ENCODE results near the gene EXOC6B. TPM values are rescaled to one million over a fixed set of nuclear protein-coding genes. Genes with fewer than 3 reads are reported as not detected.

EXOC6B gene
- total RNA-seq, 4 donors from 2014 or later, result 14.6 to 49.6 (median 19.3) TPM

GRCh38 chr2:72723769-72724370 lies 102.0 kb downstream of the EXOC6B start:
- Histone ChIP-seq H3K27ac (no peak overlapping the region), H3K4me3 (no peak overlapping the region), H3K36me3 (no peaks in the 10 kb centered on the region), H3K9me3 (no peaks in the 10 kb centered on the region), H3K4me1 (peaks cover 0 to 4% of the 10 kb centered on the region in 2 donors), H3K27me3 (no peaks in the 10 kb centered on the region)
- in situ Hi-C loops (cut with MboI; ENCODE audit: low sequenced_read_pairs in 4 of 4) (no loop called here), intact Hi-C loops (cut with DNase I; ENCODE audit: low total_unique reads) (no loop called here)
- ATAC-seq (no peak), DNase-seq (no peak)
- TF ChIP-seq CTCF (IDR thresholded peaks at IDR 0.05 in 4 of 5, conservative IDR thresholded peaks at IDR 0.05 in 1 of 5), result no peak
- TF ChIP-seq POLR2A (IDR thresholded peaks at IDR 0.05), result no peak

GRCh38 chr2:72722492-72723070 lies 103.3 kb downstream of the EXOC6B start:
- ATAC-seq (no peak), DNase-seq (no peak)
- intact Hi-C loops (cut with DNase I; ENCODE audit: low total_unique reads), result no loop called here
- Histone ChIP-seq H3K27me3 (no peaks in the 10 kb centered on the region), H3K27ac (no peak overlapping the region), H3K4me3 (no peak overlapping the region), H3K36me3 (no peaks in the 10 kb centered on the region), H3K4me1 (peaks cover 0 to 4% of the 10 kb centered on the region in 2 donors), H3K9me3 (no peaks in the 10 kb centered on the region)
- no peak for TF ChIP-seq CTCF (IDR thresholded peaks at IDR 0.05 in 4 of 5, conservative IDR thresholded peaks at IDR 0.05 in 1 of 5)
- no peak for TF ChIP-seq POLR2A (IDR thresholded peaks at IDR 0.05)
- in situ Hi-C loops (cut with MboI; ENCODE audit: low sequenced_read_pairs in 4 of 4), result no loop called here

GRCh38 chr2:72719416-72719815 lies 106.4 kb downstream of the EXOC6B start:
- H3K4me3 ChIP-seq, result no peak overlapping the region
- no peak for ATAC-seq
- H3K9me3 ChIP-seq, result no peaks in the 10 kb centered on the region
- H3K27ac ChIP-seq, result no peak overlapping the region
- in situ Hi-C loops (cut with MboI; ENCODE audit: low sequenced_read_pairs in 4 of 4) (no loop called here), intact Hi-C loops (cut with DNase I; ENCODE audit: low total_unique reads) (no loop called here)
- TF ChIP-seq CTCF (IDR thresholded peaks at IDR 0.05 in 4 of 5, conservative IDR thresholded peaks at IDR 0.05 in 1 of 5) (no peak), POLR2A (IDR thresholded peaks at IDR 0.05) (no peak)
- H3K36me3 ChIP-seq, result no peaks in the 10 kb centered on the region
- no peak for DNase-seq
- H3K4me1 ChIP-seq, result peaks cover 0 to 4% of the 10 kb centered on the region in 2 donors
- no peaks in the 10 kb centered on the region for H3K27me3 ChIP-seq

GRCh38 chr2:72718876-72719275 lies 107.0 kb downstream of the EXOC6B start:
- peaks cover 0 to 4% of the 10 kb centered on the region in 2 donors for H3K4me1 ChIP-seq
- DNase-seq, result no peak
- no peak for TF ChIP-seq POLR2A (IDR thresholded peaks at IDR 0.05)
- no peak for TF ChIP-seq CTCF (IDR thresholded peaks at IDR 0.05 in 4 of 5, conservative IDR thresholded peaks at IDR 0.05 in 1 of 5)
- in situ Hi-C loops (cut with MboI; ENCODE audit: low sequenced_read_pairs in 4 of 4) (no loop called here), intact Hi-C loops (cut with DNase I; ENCODE audit: low total_unique reads) (no loop called here)
- H3K27ac ChIP-seq, result no peak overlapping the region
- ATAC-seq, result no peak
- no peak overlapping the region for H3K4me3 ChIP-seq
- H3K36me3 ChIP-seq, result no peaks in the 10 kb centered on the region
- no peaks in the 10 kb centered on the region for H3K9me3 ChIP-seq
- H3K27me3 ChIP-seq, result no peaks in the 10 kb centered on the region

Measured in gastrocnemius medialis (tissue), 4 donors.